Right lung (tissue), 5 donors: ENCODE data around the gene NUP214. TPM values are rescaled to one million over a fixed set of nuclear protein-coding genes. Genes with fewer than 3 reads are reported as not detected.
"Not testable (repeated sequence)": the region's sequence is repeated elsewhere in the genome, so short reads cannot be mapped to it uniquely, and the experiment has no call there.

Experiments used
- DNase-seq, 2 donors: peaks; one replicate each; pipeline ENCODE4 v3.0.0-alpha.2; 2013
- polyA plus RNA-seq, 5 donors: library from polyadenylated mRNA; unstranded; fragments of 120-200 nt; gene quantifications; one replicate each; pipeline versions ENCODE4 v1.2.1 to v1.2.3, GENCODE V29; 2013; ENCODE audit warnings: inconsistent platforms in 1 of 5, low replicate concordance in 1 of 5; ENCODE audit not compliant: insufficient read length in 5 of 5, insufficient read depth in 1 of 5

NUP214 gene
- polyA plus RNA-seq, 5 donors: 34.3 to 48.9 (median 42.1) TPM

DNA sequence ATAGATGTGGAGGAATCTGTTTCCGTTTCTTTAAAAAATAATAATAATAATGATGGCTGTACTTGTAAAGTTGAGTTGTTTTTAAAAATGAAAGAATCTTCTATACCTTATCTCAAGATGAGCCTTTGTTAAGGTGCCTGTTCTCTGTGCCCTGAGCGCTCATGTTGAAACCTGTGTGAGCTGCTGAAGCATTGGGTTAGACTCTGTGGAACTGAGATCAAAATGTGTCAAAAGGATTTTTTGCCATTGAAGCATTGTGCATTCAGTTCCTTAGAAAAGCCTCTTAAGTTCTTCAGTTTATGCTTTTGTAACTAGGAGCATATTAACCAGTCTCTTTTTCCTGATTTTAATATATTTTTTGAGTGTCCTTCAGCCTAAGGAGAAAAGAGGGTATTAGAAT, 67.7 kb downstream of the NUP214 start:
- no peak for DNase-seq

DNA sequence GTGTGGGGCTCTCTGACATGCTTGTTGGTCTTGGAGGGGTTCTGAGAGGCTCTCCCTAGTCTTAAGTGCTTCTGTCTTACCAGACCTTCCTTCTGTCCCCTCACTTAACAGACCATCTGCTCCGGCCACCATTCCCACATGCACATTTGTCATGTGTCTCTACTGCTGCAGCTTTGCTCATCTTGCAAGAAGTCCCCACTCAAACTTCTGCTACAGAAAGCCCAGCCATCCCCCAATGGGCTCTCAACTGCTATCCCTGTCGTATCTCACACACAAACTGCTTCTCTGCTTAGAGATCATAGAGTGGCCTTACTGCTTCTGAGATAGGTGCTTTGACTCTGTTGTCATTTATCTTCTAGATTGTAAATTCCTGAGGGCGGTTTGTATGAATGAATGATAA, 69.4 kb downstream of the NUP214 start:
- no peak for DNase-seq

DNA sequence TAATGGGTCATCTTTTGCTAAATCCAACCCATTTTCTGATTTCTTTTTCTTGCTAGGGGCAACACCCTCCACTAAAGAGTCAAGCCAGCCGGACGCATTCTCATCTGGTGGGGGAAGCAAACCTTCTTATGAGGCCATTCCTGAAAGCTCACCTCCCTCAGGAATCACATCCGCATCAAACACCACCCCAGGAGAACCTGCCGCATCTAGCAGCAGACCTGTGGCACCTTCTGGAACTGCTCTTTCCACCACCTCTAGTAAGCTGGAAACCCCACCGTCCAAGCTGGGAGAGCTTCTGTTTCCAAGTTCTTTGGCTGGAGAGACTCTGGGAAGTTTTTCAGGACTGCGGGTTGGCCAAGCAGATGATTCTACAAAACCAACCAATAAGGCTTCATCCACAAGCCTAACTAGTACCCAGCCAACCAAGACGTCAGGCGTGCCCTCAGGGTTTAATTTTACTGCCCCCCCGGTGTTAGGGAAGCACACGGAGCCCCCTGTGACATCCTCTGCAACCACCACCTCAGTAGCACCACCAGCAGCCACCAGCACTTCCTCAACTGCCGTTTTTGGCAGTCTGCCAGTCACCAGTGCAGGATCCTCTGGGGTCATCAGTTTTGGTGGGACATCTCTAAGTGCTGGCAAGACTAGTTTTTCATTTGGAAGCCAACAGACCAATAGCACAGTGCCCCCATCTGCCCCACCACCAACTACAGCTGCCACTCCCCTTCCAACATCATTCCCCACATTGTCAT, 72.0 kb downstream of the NUP214 start:
- DNase-seq: no peak

DNA sequence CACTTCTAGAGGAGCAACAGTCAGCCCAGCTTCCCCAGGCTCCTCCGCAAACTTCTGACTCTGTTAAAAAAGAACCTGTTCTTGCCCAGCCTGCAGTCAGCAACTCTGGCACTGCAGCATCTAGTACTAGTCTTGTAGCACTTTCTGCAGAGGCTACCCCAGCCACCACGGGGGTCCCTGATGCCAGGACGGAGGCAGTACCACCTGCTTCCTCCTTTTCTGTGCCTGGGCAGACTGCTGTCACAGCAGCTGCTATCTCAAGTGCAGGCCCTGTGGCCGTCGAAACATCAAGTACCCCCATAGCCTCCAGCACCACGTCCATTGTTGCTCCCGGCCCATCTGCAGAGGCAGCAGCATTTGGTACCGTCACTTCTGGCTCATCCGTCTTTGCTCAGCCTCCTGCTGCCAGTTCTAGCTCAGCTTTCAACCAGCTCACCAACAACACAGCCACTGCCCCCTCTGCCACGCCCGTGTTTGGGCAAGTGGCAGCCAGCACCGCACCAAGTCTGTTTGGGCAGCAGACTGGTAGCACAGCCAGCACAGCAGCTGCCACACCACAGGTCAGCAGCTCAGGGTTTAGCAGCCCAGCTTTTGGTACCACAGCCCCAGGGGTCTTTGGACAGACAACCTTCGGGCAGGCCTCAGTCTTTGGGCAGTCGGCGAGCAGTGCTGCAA, 72.8 kb downstream of the NUP214 start:
- DNase-seq: no peak

DNA sequence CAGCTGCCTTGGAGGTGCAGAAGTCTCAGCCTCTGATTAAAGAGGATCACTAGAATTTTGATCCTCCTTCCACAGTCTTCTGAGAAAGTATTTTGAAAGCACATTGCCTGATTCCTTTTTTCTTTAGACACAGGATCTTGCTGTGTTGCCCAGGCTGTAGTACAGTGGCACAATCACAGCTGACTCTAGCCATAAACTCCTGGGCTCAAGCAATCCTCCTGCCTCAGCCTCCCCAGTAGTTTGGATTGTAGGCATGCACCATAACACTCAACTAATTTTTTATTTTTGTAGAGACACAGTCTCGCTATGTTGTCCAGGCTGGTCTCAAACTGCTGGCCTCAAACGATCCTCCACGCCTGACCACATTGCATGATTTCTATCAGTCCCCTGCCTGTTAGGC, 76.5 kb downstream of the NUP214 start:
- no peak for DNase-seq

DNA sequence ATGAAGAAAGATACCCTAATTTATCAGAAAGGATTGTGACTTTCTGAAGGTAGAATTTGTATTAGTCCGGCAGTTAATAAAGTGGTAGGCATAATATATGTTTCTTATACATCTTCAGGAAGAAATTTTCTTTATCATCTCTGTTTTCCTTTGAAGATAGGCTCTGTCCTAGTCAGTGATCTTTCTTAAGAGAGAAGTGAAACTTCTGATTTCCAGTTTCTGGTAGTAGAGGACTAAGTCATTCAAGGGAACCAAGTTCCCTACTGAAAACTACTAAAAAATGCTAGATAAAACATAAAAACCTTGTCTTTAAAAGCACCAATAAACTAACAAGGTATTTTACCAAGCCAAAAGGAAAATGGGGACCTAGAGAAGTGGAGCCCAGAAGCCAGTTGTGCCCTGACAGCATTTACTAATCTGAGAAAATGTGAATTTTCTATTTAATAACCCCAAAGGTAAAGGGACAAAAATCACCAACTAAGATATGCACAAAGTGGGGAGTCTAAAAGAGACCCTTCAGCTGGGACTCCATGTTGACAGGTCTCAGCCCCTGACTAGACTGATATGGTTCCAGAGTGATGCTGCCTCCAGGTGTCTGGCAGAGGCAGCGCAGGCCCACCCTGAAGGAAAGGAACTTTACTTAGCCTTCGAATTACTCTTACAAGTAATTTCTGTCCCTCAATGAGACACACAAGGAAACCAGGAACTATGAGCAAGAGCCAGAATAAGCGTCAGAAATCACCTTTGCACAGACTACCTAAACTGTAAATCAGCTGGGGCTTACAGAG, 78.2 kb downstream of the NUP214 start:
- DNase-seq: no peak

DNA sequence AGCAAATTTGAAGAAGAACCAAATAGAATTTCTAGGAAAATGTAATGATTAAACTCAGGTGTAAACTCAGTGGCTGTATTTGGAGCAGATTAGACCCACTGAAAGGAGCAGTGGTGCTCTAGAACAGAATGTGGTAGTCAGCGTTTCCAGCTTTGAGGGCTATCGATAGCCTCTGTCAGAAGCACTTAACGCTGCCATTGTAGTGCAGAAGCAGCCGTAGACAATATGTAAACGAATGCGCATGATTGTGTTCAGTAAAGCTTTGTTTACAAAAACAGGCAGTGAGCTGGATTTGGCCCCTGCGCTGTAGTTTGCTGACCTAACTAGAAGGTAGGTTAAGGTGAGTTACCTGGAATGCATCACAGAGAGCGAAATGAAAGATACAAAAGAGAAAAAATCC, 78.9 kb downstream of the NUP214 start:
- DNase-seq: no peak

DNA sequence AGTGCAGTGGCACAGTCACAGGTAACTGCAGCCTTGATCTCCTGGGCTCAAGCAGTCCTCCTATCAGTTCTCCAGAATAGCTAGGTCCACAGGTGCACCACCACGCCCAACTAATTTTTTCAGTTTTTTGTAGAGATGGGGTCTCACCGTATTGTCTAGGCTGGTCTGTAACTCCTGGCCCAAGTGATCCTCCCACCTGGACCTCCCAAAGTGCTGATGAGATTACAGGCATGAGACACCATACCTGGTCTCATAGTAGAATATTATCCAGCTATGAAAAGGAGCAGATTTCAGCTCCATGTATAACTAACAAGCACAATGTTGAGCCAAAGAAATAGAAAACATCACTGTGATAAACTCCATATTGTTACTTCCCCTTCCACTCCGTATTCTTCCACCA, 81.1 kb downstream of the NUP214 start:
- no peak for DNase-seq

DNA sequence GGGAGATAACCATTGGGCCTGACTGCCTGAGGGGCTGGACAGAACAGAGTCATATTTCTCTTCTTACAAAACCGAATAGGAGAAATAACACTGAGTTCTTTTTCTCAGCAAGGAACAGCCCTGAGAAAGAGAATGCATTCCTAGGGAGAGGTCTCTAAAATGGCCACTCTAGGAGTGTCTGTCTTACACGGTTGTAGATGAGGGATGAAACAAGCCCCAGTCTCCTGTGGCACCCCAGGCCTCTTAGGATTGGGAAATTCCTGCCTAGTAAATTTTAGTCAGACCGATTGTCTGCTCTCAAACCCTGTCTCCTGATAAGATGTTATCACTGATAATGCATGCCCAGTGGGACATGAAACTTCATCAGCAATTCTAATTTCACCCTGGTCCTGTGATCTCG, 86.5 kb downstream of the NUP214 start:
- DNase-seq: not testable (repeated sequence)

DNA sequence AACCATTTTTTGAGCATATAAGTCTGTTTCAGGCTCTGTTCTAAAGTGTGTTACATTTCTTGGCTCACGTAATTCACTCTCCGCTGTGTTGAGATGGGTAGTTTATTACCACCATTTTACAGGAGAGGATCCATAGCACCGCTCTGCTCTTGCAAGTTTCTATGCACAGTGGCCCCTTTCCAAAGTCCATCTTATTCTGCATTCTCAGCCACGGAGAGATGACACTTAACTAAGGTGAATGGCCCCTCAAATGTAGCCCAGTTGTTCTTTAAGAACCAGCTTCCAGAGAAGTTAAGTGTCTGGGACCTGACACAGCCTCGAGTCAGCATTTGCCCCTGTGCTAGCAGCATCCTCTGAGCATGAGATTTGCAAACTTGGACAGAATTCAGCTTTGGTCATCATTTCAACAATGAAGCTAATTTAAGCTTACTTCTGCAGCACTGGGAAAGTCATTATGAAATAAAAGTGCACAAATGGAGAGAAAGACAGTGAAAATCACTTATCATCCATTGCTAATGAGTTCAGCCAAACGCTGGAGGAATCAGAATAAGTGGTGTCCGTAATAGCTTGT, 89.0 kb downstream of the NUP214 start:
- DNase-seq: no peak

DNA sequence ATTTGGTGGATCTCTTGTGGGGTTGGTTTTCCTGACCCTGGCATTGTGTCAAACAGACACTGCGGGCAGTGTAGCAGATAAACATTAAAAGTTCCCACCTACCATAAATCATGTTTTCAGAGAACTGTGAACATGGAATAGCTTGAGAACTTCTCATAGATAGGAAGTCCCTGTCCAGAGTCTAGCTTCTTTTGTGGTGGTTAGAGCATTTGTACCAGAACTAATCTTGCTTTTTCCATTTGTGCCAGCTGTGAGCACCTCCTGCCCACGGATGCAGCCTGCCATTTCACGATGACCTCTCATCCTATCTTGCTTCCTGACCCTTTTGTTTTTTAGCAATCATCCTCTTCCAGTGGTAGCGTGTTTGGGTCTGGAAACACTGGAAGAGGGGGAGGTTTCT, 89.5 kb downstream of the NUP214 start:
- DNase-seq: no peak

DNA sequence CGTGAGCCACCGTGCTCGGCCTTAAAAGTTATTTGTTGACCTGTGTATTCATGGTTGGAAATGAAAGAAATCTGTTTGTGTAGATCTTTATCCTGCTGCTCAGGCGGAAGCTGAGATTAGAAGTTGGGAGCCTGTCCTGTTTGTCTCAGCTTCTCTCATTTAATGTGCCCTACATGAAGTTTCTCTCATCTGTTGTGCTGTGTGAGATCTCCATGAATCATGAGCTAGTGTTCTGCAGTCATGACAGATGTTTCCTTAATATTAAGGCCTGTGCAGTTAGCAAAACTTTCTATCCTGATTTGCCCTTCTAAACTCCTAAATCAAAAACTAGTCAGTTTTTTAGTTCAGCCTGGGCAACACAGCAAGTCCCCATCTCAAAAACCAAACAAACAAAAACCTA, 91.4 kb downstream of the NUP214 start:
- no peak for DNase-seq

DNA sequence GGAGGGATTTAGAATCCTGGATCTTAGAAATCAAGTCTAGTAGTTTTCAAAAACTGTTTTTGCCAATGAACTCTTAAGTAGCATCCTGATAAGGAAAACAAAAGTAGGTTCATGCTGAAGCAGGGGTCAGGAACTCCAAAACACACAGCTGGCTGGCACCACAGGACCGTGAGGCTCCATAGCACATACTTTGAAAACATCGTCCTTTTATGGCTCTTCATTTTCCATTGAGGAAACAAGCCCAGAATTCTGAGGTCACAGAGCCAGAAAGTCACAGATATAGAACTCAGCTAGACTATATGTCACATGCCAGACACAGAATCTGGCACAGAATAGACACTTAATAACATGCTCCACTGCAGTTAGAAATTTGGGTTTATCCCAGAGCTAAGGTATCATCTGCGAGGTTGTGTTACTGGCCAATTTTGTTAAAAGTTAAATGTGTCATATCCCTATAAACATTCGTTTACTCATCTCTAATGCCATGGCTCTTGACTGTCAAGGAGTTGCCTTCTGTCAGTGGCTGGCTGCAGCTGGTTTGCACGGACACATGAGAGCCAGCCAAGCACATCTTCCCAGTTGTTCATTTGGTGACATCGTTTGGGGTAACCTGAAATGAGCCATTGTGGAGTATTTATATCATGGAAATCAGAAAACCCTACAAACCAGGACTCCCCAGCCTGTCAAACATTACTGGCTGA, 92.1 kb downstream of the NUP214 start:
- no peak for DNase-seq

DNA sequence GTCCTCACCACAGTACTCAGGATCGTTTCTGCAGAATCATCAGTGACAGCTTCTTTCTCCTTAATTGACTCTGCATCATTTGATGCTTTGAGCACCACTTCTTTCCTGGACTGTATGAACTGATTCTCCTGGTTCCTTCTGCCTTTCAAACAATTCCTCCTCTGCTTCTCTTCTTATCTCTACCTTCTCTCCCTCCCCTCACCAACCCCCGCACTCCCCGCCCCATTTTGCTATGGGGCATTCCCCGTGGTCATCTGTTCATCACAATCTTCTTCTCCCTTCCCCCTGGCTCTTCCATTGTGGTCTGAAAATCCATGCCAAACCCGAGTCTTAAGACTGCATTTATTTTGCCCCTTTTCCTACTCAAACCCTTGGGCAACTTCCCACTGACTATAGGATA, 93.0 kb downstream of the NUP214 start:
- DNase-seq: no peak

DNA sequence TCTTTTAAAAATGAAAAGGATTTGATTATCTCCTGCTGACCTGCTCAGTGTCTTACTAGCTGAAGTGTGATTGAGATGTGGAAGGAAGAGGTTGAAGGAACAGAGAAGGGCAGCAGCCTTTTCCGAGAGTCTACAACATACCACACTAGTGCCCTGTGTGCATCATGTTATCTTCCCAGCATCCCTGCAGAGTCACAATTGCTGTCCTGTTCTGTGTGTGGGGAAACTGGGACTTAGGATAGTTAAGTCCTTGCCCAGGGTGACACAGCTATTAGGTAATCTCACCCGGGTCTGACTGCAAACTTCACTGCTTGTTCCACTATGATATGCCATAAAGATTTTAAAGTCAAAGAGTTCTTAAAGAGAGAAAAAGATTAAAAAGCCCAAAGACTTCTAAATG, 95.1 kb downstream of the NUP214 start:
- no peak for DNase-seq

DNA sequence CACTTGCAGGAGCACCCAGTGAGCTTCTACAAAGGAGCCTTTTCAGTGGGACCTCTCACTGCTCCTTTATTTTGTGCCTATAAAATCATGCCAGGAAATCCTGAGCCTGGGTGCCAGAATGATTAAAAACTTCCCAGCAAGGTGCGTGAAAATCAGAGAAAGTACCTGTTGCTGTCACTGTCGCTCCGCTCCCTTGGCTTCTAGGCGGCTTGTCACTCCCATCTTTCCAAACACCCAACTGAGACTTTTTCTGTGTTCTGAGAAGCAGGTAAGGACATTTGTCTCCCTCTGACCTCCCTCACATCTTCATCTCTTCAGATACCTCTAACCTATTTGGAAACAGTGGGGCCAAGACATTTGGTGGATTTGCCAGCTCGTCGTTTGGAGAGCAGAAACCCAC, 97.1 kb downstream of the NUP214 start:
- no peak for DNase-seq

DNA sequence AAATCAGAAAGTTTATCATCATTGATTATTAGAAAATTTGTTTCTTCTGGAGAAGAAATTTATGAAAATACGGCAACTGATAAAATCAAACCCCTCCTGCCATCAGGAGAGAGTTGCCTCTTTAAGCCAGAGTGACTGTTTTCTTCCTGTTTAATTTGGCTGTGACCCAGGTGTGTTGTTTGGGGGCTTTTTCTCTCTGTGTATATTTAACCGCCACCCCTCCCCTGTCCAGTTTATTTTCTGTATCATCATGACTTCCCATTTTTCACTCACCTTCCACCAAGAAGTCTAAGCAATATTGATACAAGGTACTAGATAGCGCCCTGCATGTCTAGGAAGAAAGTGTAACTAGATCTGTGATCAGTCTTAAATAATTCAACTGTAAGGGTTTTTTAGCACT, 100.8 kb downstream of the NUP214 start:
- no peak for DNase-seq

DNA sequence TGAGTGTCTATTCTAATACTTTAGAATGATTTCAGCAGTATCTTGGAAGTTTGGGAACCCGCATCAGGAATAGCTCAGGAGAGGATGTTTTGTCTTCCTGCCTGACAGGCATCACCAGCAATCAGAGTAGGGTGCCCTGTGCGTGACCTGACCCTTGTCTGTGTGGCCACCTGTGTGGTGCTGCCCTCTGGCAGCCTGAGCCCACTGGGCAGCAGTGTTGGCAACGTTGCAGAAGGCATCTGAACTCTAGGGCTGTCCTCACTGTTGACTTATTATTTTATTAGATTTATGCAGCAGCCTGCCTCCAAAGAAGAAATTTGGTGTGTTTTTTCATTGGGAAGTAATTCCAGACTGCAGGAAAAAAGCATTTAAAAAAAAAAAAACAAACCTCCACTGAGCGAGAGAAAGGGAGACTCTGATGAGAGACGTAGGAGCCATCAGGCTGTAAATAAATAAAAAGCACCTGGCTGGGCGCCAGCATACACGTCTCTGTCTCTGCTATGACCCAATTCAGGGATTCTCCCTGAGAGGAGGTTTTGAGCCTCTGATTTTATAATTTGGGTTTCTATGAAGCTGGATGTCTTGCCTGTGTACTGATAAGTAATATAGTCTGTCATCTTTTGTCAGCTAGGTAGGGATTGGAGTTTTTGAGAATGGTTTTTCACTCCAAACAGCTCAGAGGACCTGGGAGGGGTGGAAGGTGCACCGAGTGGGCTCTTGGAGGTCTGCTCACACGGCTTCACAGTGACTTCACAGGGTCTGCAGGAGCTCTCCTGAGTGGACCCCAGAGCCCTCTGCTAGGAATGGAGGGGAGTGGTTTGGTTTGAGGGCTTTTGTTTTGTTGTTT, 101.9 kb downstream of the NUP214 start:
- no peak for DNase-seq

DNA sequence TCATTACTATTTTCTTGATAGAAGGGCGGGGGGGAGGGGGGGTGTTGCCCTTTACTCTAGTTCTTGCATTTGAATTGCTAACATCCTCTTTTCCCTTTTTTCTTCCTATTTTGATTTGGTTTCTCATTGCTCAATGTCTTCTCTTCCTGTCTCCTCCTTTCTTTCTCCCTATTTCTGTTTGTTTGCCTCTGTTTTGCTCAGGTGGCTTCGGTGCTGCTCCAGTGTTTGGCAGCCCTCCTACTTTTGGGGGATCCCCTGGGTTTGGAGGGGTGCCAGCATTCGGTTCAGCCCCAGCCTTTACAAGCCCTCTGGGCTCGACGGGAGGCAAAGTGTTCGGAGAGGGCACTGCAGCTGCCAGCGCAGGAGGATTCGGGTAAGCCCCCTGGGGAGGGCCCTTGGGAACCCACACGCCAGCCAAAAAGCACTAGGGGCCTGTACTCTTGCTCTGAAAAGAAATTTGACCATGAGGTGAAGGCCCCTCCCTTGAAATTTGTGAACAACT, 102.6 kb downstream of the NUP214 start:
- no peak for DNase-seq

DNA sequence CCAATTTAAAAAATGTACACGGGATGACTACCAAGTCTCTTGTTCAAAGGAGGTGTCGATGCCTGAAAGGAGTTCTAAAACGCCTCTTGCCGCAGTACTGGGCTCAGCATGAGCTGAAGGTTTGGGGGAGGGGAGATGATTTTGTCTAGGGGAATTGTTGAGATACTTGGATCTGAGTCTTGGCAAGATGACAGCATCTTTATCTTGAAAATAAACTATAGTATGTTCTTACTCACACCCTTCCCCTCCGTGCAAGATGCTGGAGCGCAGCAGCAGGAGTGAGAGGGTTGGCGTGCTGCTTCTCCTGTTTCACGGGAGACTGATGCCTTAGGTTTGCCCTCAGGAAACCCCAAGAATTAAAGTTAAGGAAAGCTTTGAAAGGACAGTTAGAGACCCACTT, 103.6 kb downstream of the NUP214 start:
- DNase-seq: peak; percentile 36 to 46

DNA sequence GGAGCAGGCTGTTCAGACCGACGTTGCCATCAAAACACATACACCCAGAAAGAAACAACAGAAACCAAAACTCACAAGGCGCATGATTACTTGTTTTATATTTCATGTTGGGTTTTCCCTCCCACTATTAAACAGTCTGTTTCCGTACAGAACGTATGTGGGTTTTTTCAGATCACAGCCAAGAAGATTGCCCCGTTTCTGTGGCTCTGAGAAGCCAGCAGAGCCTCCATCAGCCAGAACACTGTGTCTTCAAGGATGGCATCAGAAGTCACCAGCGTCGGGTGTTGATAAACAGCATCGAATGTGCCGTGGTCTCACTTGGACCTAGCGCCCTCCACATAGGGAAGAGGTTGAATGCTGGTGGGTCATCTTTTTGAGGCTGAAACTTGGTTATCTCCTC, 108.2 kb downstream of the NUP214 start:
- no peak for DNase-seq
